H1 (cell line): ENCODE results near the gene CDC5L. TPM values are rescaled to one million over a fixed set of nuclear protein-coding genes. Genes with fewer than 3 reads are reported as not detected.

Experiments
- CTCF ChIA-PET: fragments of 300-600 bp; sonication (Branson Sonifier 250); formaldehyde crosslinking; loops from one replicate; lab custom pipeline; 2021; ENCODE audit not compliant: partially characterized antibody; lab: Charles Lee
- POLR2A ChIA-PET: fragments of 300-600 bp; sonication (Branson Sonifier 250); formaldehyde crosslinking; loops from one replicate; lab custom pipeline; 2021; ENCODE audit warnings: inconsistent platforms; ENCODE audit not compliant: partially characterized antibody; lab: Charles Lee
- DNase-seq, 2 experiments: peaks; one replicate each; pipeline versions ENCODE4 v3.0.0 to v3.0.0-alpha.2; 2010 to 2022; ENCODE audit warnings: low spot score in 2 of 2, low read depth in 1 of 2, mixed read lengths in 1 of 2
- FAIRE-seq: peaks from 2 replicates; lab custom pipeline; 2011; peaks lifted over from hg19 to GRCh38; lab: Jason Lieb, UNC
- H2AFZ ChIP-seq: 2 replicates; pipeline ENCODE4 v1.8.1; 2012; ENCODE audit warnings: low read length, inconsistent platforms
- H2AK5ac ChIP-seq: 2 replicates; pipeline ENCODE4 v1.6.1; 2013; ENCODE audit warnings: low read depth, low read length
- H2BK120ac ChIP-seq: replicated peaks from 2 replicates; pipeline ENCODE3; 2013; ENCODE audit warnings: low read depth, low read length, inconsistent platforms
- H2BK12ac ChIP-seq: 2 replicates; pipeline ENCODE4 v1.6.1; 2013; ENCODE audit warnings: low read depth, low read length
- H2BK15ac ChIP-seq: 2 replicates; pipeline ENCODE4 v1.6.1; 2013; ENCODE audit warnings: low read length
- H2BK20ac ChIP-seq: 2 replicates; pipeline ENCODE4 v1.6.1; 2013; ENCODE audit warnings: low read length
- H2BK5ac ChIP-seq: 2 replicates; pipeline ENCODE4 v1.6.1; 2013; ENCODE audit warnings: low read depth, low read length
- H3K14ac ChIP-seq: 2 replicates; pipeline ENCODE4 v1.6.1; 2013; ENCODE audit warnings: inconsistent platforms; ENCODE audit not compliant: insufficient read length
- H3K18ac ChIP-seq: 2 replicates; pipeline ENCODE4 v1.6.1; 2013; ENCODE audit warnings: low read length; ENCODE audit errors: extremely low read depth
- H3K23ac ChIP-seq: 2 replicates; pipeline ENCODE4 v1.6.1; 2013; ENCODE audit warnings: inconsistent platforms; ENCODE audit not compliant: insufficient read length
- H3K23me2 ChIP-seq: 2 replicates; pipeline ENCODE4 v1.6.1; 2013; ENCODE audit warnings: low read depth, low read length
- H3K27ac ChIP-seq: 2 replicates; pipeline ENCODE4 v1.6.1; 2011; ENCODE audit warnings: low read depth, low read length, inconsistent platforms
- H3K27me3 ChIP-seq, 4 experiments: replicated peaks in 1 of 4; 1 replicate in 1 of 4; 2 replicates in 3 of 4; pipeline versions ENCODE4 v1.6.1 to v1.8.1; 2011 to 2013; ENCODE audit warnings: low read length in 3 of 4, mild to moderate bottlenecking in 3 of 4, inconsistent platforms in 2 of 4, mixed read lengths in 2 of 4, moderate library complexity in 1 of 4; ENCODE audit not compliant: control insufficient read depth in 3 of 4, insufficient read depth in 3 of 4; ENCODE audit errors: extremely low read depth in 1 of 4
- H3K36me3 ChIP-seq, 4 experiments: 2 replicates each; pipeline versions ENCODE4 v1.6.1 to v1.8.1; 2011 to 2013; ENCODE audit warnings: mild to moderate bottlenecking in 4 of 4, low read length in 3 of 4, moderate library complexity in 2 of 4, control low read depth in 1 of 4, inconsistent platforms in 1 of 4; ENCODE audit not compliant: insufficient read depth in 4 of 4, control insufficient read depth in 2 of 4
- H3K4ac ChIP-seq: replicated peaks from 2 replicates; pipeline ENCODE3; 2013; ENCODE audit warnings: low read length, low read depth, mixed read lengths, inconsistent platforms; ENCODE audit not compliant: insufficient read length
- H3K4me1 ChIP-seq, 4 experiments: replicated peaks in 1 of 4; 1 replicate in 1 of 4; 2 replicates in 3 of 4; pipeline versions ENCODE4 v1.6.1 to v1.8.1; 2011 to 2013; ENCODE audit warnings: low read length in 3 of 4, inconsistent platforms in 2 of 4, mixed read lengths in 1 of 4; ENCODE audit not compliant: insufficient read depth in 4 of 4, control insufficient read depth in 3 of 4
- H3K4me2 ChIP-seq, 2 experiments: 2 replicates each; pipeline versions ENCODE4 v1.6.1 to v1.8.1; 2011 to 2013; ENCODE audit warnings: low read depth in 2 of 2, low read length in 2 of 2, control low read depth in 1 of 2, inconsistent platforms in 1 of 2, mild to moderate bottlenecking in 1 of 2; ENCODE audit not compliant: insufficient read depth in 1 of 2
- H3K4me3 ChIP-seq, 4 experiments: fragments of 200-600, 300-600 bp in 1 of 4; sonication (generic), shearing (Covaris generic), sonication (Bioruptor Twin) in 1 of 4; 2 replicates each; pipeline versions ENCODE4 v1.5.1 to v1.8.1; 2011 to 2016; ENCODE audit warnings: low read length in 4 of 4, low read depth in 3 of 4, control low read depth in 2 of 4, inconsistent platforms in 2 of 4, mild to moderate bottlenecking in 2 of 4, mixed read lengths in 1 of 4, moderate library complexity in 1 of 4; ENCODE audit not compliant: insufficient read depth in 2 of 4; ENCODE audit errors: extremely low read depth in 1 of 4
- H3K56ac ChIP-seq: replicated peaks from 2 replicates; pipeline ENCODE3; 2013; ENCODE audit warnings: low read depth, mild to moderate bottlenecking, mixed read lengths, low read length, inconsistent platforms; ENCODE audit not compliant: insufficient read length
- H3K79me1 ChIP-seq: 2 replicates; pipeline ENCODE4 v1.6.1; 2013; ENCODE audit warnings: low read depth, low read length, control low read depth
- H3K79me2 ChIP-seq, 2 experiments: 2 replicates each; pipeline versions ENCODE4 v1.6.1 to v1.8.1; 2012 to 2013; ENCODE audit warnings: low read length in 2 of 2, mild to moderate bottlenecking in 2 of 2, inconsistent platforms in 1 of 2; ENCODE audit not compliant: insufficient read depth in 2 of 2, control insufficient read depth in 1 of 2
- H3K9ac ChIP-seq, 4 experiments: replicated peaks in 1 of 4; 1 replicate in 1 of 4; 2 replicates in 3 of 4; pipeline versions ENCODE4 v1.6.1 to v1.8.1; 2011 to 2013; ENCODE audit warnings: low read depth in 3 of 4, low read length in 3 of 4, control low read depth in 2 of 4, mild to moderate bottlenecking in 2 of 4, moderate library complexity in 2 of 4, inconsistent platforms in 1 of 4; ENCODE audit errors: extremely low read depth in 1 of 4
- H3K9me3 ChIP-seq, 2 experiments: 2 replicates each; pipeline versions ENCODE4 v1.6.1 to v1.8.1; 2012 to 2013; ENCODE audit warnings: mild to moderate bottlenecking in 2 of 2, moderate library complexity in 2 of 2, control low read depth in 1 of 2, inconsistent platforms in 1 of 2, low read depth in 1 of 2, low read length in 1 of 2, mixed read lengths in 1 of 2; ENCODE audit not compliant: insufficient read depth in 2 of 2
- H4K20me1 ChIP-seq, 2 experiments: replicated peaks in 1 of 2; 2 replicates each; pipeline versions ENCODE3 to v1.8.1; 2011 to 2013; ENCODE audit warnings: inconsistent platforms in 2 of 2, low read length in 2 of 2, mild to moderate bottlenecking in 1 of 2; ENCODE audit not compliant: insufficient read depth in 2 of 2, control insufficient read depth in 1 of 2
- H4K5ac ChIP-seq: 2 replicates; pipeline ENCODE4 v1.6.1; 2013; ENCODE audit warnings: low read length, low read depth, mixed read lengths, inconsistent platforms; ENCODE audit not compliant: insufficient read length
- H4K8ac ChIP-seq: 2 replicates; pipeline ENCODE4 v1.8.0; 2013; ENCODE audit warnings: mild to moderate bottlenecking, moderate library complexity, low read length, inconsistent platforms; ENCODE audit not compliant: insufficient read depth; ENCODE audit errors: extremely low read depth
- H4K91ac ChIP-seq: replicated peaks from 2 replicates; pipeline ENCODE3; 2013; ENCODE audit warnings: low read length, mixed read lengths, inconsistent platforms; ENCODE audit not compliant: insufficient read length
- EGR1 ChIP-seq: IDR thresholded peaks from 2 replicates; pipeline ENCODE4 v1.6.1; 2011; ENCODE audit warnings: low read depth, low read length, borderline replicate concordance
- EZH2 ChIP-seq: fragments of 200-600 bp; sonication (generic); IDR thresholded peaks from 2 replicates; pipeline ENCODE4 v1.7.1; 2012; ENCODE audit warnings: low read depth, mild to moderate bottlenecking, moderate library complexity, low read length, inconsistent platforms; ENCODE audit not compliant: severe bottlenecking
- WGBS, 2 experiments: shearing (Covaris generic) in 1 of 2; methylation state at CpG; one replicate each; pipeline versions ENCODE4 v1.1.6 to v1.1.7; 2013 to 2015; ENCODE audit warnings: low lambda C conversion rate in 2 of 2, mixed read lengths in 2 of 2, inconsistent platforms in 1 of 2, low coverage in 1 of 2, missing lambda C conversion rate in 1 of 2; ENCODE audit not compliant: insufficient replicate concordance in 2 of 2, insufficient coverage in 1 of 2, insufficient read length in 1 of 2; ENCODE audit errors: extremely low coverage in 1 of 2, missing lambda C conversion rate in 1 of 2; 5-methylcytosine and 5-hydroxymethylcytosine counted together
- polyA plus RNA-seq, 7 experiments: library from polyadenylated mRNA; depleted of rRNA in 3 of 7; stranded (reverse) in 5 of 7; unstranded in 2 of 7; fragments of >200 nt in 5 of 7; fragments of 200-250 nt in 2 of 7; gene quantifications; 1 replicate in 5 of 7; 2 replicates in 1 of 7; 4 replicates in 1 of 7; pipeline versions ENCODE4 v1.2.1 to v1.2.3, GENCODE V29; 2011 to 2013; ENCODE audit warnings: missing spikeins in 2 of 7, mixed read lengths in 2 of 7
- total RNA-seq: library from RNA; stranded (reverse); fragmentation: NEBNext Ultra II Directional; extraction: Animal tissue kit (Norgen Biotek cat#: 25700); gene quantifications from 2 replicates; pipeline ENCODE4 v1.2.1, GENCODE V29; 2021
- TF ChIP-seq, protein P1 (sequence below): IDR thresholded peaks from 2 replicates; pipeline ENCODE4 v1.6.1; 2012; ENCODE audit warnings: inconsistent platforms
- TF ChIP-seq, protein P2 (sequence below): IDR thresholded peaks from 2 replicates; pipeline ENCODE4 v1.6.1; 2012; ENCODE audit warnings: inconsistent platforms

CDC5L gene
- total and polyA plus RNA-seq, 2 of the 8 experiments (the other 6 are each of a cell fraction or from before 2014, with no cell fraction given): 8.4 to 32.8 TPM

DNA sequence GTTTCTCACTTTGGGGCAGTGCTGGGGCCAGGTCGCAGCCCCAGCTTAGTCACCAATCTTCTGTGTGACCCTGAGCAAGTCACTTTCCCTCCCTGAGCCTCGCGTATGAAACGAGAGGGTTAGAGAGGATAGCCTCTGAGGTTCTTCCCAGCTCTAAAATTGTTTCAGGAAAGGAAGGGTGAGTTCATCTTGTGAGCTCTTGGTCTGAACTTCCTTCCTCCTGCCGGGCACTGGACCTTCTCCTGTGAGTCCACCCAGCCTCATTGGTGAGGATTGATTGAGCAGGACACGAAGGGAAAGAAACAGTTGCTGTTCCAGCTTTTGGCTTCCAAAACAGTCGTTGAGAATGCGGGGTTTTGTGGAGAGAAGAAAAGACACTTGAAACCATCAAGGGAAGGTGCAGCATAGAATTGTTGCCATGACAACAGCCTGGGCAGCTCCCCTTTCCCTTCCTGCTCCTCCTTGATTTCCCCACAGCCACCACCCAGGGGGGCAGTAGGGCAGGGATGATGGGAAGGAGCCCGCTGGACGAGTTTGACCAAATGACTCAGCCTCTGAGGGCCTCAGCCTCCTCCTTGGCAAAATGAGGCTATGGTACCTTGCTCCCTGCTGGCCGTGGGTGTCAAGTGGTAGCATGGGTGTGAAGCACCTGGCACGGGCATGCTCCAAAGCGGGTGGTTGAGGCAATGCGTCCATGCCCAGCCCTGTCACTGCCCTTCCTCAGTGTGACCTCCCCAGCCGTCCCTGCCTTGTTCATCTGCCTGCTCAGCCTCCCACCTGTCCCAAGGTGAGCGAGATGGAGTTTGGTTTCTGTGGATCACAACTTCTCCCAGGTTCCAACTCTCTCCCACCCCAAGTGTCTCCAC is 107.8 kb downstream of the CDC5L start:
- no peak overlapping the region for H3K4me2 ChIP-seq
- TF ChIP-seq EZH2 (no peak), EGR1 (no peak)
- TF ChIP-seq, protein P1, sequence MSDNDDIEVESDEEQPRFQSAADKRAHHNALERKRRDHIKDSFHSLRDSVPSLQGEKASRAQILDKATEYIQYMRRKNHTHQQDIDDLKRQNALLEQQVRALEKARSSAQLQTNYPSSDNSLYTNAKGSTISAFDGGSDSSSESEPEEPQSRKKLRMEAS: 0 out of 2 replicates have a peak, but pooled peaks have one; percentile 38
- TF ChIP-seq, protein P2, sequence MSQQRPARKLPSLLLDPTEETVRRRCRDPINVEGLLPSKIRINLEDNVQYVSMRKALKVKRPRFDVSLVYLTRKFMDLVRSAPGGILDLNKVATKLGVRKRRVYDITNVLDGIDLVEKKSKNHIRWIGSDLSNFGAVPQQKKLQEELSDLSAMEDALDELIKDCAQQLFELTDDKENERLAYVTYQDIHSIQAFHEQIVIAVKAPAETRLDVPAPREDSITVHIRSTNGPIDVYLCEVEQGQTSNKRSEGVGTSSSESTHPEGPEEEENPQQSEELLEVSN: peak; percentile 34; the same call in 1 of the 2 replicates
- no peaks in the 10 kb centered on the region for H3K23me2 ChIP-seq
- H2BK15ac ChIP-seq: no peak overlapping the region
- FAIRE-seq: no peak
- no peaks in the 10 kb centered on the region for H3K36me3 ChIP-seq
- no peaks in the 10 kb centered on the region for H3K9me3 ChIP-seq
- H2BK120ac ChIP-seq: no peak overlapping the region
- H3K4me1 ChIP-seq: peaks cover 0 to 2% (median 0%) of the 10 kb centered on the region in 4 experiments; a peak in 1 of 7 replicates
- ChIA-PET CTCF (interaction anchor here (0.6 to 2.1 kb wide), 4 partner anchors 9 to 99 kb away, joined by 3 to 11 read pairs (median 3); no protein-coding TSS in a partner anchor), POLR2A (no interaction called here)
- DNase-seq: no peak
- no peak overlapping the region for H3K14ac ChIP-seq
- no peak overlapping the region for H3K56ac ChIP-seq
- no peak overlapping the region for H2BK20ac ChIP-seq
- no peak overlapping the region for H3K4ac ChIP-seq
- no peaks in the 10 kb centered on the region for H3K27me3 ChIP-seq
- H3K23ac ChIP-seq: no peak overlapping the region
- peak overlapping the region; percentile 57 for H2BK5ac ChIP-seq
- H4K91ac ChIP-seq: no peak overlapping the region
- H3K79me1 ChIP-seq: no peaks in the 10 kb centered on the region
- no peak overlapping the region for H4K5ac ChIP-seq
- no peak overlapping the region for H3K9ac ChIP-seq
- H2AK5ac ChIP-seq: peak overlapping the region; percentile 44; the same call in 1 of the 2 replicates
- H4K8ac ChIP-seq: no peak overlapping the region
- H3K4me3 ChIP-seq: no peak overlapping the region
- H2AFZ ChIP-seq: no peak overlapping the region
- H3K79me2 ChIP-seq: no peaks in the 10 kb centered on the region
- H4K20me1 ChIP-seq: no peaks in the 10 kb centered on the region
- peak overlapping the region; percentile 56; the same call in 1 of the 2 replicates for H2BK12ac ChIP-seq
- WGBS, 2 experiments: 83% methylated on average over 16 of the region's 16 CpGs; no CpG with 5 or more reads in 1 of the 2 experiments
- H3K18ac ChIP-seq: no peak overlapping the region
- no peak overlapping the region for H3K27ac ChIP-seq
